Duodenal mucosa (tissue), 2 donors: ENCODE measurements around the gene GDNF.

Experiments
- H3K27ac ChIP-seq: one replicate; pipeline ENCODE4 v1.7.0; 2013; ENCODE audit warnings: low read depth, low read length
- H3K27me3 ChIP-seq, 2 donors: one replicate each; pipeline ENCODE4 v1.7.0; 2013; ENCODE audit warnings: low read length in 2 of 2, control low read depth in 1 of 2; ENCODE audit not compliant: insufficient read depth in 2 of 2, control insufficient read depth in 1 of 2
- H3K36me3 ChIP-seq, 2 donors: one replicate each; pipeline ENCODE4 v1.7.0; 2013; ENCODE audit warnings: low read length in 2 of 2, control low read depth in 1 of 2; ENCODE audit not compliant: insufficient read depth in 2 of 2, control insufficient read depth in 1 of 2
- H3K4me1 ChIP-seq, 2 donors: one replicate each; pipeline ENCODE4 v1.7.0; 2013; ENCODE audit warnings: low read length in 2 of 2, control low read depth in 1 of 2; ENCODE audit not compliant: insufficient read depth in 2 of 2, control insufficient read depth in 1 of 2
- H3K4me3 ChIP-seq, 2 donors: one replicate each; pipeline ENCODE4 v1.7.0; 2013; ENCODE audit warnings: low read length in 2 of 2, low read depth in 1 of 2
- H3K9ac ChIP-seq, 2 donors: one replicate each; pipeline ENCODE4 v1.7.0; 2013; ENCODE audit warnings: low read length in 2 of 2, low read depth in 1 of 2
- H3K9me3 ChIP-seq, 2 donors: one replicate each; pipeline ENCODE4 v1.7.0; 2013; ENCODE audit warnings: low read length in 2 of 2, control low read depth in 1 of 2; ENCODE audit not compliant: control insufficient read depth in 1 of 2

Gene GDNF

DNA sequence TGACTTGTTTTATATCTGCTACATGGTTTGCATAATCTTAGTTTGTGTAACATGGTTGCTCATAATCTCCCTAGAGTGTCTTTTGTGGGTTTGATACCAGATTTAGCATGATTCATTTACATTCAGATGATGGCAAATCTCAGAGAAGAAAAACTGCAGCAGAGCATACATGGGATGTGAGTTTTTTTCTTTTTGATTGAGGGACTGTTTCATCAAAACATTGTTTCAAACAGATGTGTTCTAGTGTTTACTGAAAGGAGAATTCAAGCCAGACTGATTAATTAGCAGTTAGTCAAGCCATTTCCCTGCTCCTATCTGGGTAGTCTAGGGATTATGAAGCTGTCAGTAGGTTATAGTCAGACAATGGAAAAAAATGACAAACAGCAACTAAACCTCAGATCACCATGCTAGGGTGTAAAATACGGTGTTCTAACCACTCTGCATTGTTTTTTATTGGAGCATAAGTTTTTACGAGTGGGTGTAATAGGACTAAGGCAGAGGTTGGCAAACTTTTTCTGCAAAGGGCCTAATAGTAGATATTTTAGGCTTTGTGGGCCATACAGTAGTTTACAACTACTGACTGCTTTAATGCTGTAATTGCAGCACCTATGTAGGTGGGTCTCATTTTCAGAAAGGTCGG, 10.5 kb upstream of the GDNF start:
- Histone ChIP-seq H3K9me3 (no peaks in the 10 kb centered on the region), H3K4me1 (no peaks in the 10 kb centered on the region), H3K4me3 (no peak overlapping the region), H3K9ac (no peak overlapping the region), H3K27ac (no peak overlapping the region), H3K27me3 (no peaks in the 10 kb centered on the region), H3K36me3 (no peaks in the 10 kb centered on the region)

DNA sequence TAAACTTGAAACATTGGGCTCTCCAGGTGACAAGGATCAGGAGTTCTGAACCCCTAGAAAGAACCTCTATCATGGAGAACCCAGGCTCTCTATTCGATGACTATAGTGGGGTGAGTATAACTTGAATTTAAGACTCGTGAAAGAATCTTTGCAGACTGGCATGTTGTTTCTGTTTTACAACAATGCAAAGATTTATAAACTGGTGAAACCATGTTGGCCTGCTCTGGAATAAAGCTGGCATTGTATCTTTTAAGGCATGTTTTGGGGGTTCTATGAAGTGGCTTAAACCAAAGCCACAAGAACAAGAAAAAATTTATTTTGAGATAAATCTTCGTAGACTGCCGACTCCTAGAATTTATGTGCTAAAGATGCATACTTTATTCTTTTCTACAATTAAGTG, 9.8 kb upstream of the GDNF start:
- Histone ChIP-seq H3K27ac (no peak overlapping the region), H3K9ac (no peak overlapping the region), H3K36me3 (no peaks in the 10 kb centered on the region), H3K9me3 (no peaks in the 10 kb centered on the region), H3K27me3 (no peaks in the 10 kb centered on the region), H3K4me1 (no peaks in the 10 kb centered on the region), H3K4me3 (no peak overlapping the region)

DNA sequence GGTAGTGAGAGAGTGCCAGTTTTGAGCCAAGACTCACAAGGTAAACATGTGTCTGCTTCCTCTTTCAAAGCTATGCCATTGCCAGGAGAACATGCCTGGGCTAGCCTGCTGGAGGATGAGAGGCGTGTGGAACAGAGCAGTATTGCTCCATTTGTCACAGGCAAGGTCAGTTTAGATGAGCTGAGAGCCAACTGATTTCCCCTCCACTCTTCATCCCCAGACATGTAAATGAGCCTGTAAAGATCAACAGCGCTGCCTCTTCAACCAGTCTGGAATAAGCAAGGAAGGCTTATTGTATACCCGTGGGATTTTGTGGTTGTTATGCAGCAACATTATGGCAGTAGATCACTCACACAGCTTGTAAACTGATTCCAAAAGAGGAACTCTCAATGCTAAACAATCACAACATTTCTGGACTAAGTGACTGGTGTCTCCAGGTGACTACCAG, 8.2 kb upstream of the GDNF start:
- H3K4me1 ChIP-seq, result no peaks in the 10 kb centered on the region
- H3K4me3 ChIP-seq, result no peak overlapping the region
- H3K9me3 ChIP-seq, result no peaks in the 10 kb centered on the region
- no peak overlapping the region for H3K27ac ChIP-seq
- no peak overlapping the region for H3K9ac ChIP-seq
- no peaks in the 10 kb centered on the region for H3K27me3 ChIP-seq
- no peaks in the 10 kb centered on the region for H3K36me3 ChIP-seq

DNA sequence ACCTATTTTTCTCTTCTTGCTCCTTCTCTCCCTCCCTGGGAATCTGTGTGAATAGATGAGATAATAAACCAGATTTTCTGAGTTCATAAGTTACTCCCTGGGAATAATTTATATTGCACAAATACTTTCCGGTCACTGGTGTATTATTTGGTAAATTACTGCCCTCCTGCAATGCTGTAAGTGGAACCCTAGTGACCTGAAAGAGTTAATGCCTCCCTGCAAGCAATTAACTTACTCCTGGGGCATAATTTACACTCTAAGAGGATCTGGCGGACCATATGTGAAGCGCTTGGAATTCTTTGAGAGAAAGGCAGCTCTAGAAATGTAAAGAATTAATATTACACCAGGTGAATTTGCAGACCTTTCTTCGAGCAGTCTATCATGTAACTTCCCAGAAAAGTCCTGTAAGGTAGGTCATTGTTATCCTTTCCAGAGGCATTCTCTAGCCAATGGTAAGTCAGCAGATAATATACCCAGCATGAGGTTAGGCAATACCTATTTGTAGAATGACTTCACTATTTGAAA, 7.0 kb upstream of the GDNF start:
- H3K4me3 ChIP-seq, result no peak overlapping the region
- H3K4me1 ChIP-seq, result no peaks in the 10 kb centered on the region
- no peaks in the 10 kb centered on the region for H3K9me3 ChIP-seq
- H3K27me3 ChIP-seq, result peaks cover 6 to 8% of the 10 kb centered on the region in 2 donors
- H3K9ac ChIP-seq, result no peak overlapping the region
- H3K36me3 ChIP-seq, result no peaks in the 10 kb centered on the region
- H3K27ac ChIP-seq, result no peak overlapping the region

DNA sequence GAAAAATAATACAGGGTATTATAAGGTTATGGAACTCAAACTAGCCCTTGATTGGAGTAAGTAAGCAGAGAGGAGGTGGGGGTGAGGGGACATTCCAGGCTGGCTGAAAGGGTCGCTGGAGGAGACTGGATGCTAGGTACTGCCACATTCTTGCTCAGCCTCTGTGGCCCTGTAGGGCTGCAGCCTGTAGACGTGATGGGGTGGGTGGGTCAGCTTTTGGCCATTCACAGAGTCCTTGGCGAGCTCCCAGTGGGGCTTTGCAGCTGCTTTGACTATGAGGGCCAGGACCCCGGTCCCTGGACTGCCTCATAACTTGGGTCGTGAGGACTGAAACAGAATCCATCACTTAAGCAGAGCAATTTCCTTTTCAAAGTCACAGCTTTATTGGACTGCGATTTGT, 4.2 kb upstream of the GDNF start:
- Histone ChIP-seq H3K9me3 (no peaks in the 10 kb centered on the region), H3K9ac (no peak overlapping the region), H3K27ac (no peak overlapping the region), H3K27me3 (peaks cover 24 to 30% of the 10 kb centered on the region in 2 donors), H3K4me3 (no peak overlapping the region), H3K4me1 (no peaks in the 10 kb centered on the region), H3K36me3 (no peaks in the 10 kb centered on the region)

DNA sequence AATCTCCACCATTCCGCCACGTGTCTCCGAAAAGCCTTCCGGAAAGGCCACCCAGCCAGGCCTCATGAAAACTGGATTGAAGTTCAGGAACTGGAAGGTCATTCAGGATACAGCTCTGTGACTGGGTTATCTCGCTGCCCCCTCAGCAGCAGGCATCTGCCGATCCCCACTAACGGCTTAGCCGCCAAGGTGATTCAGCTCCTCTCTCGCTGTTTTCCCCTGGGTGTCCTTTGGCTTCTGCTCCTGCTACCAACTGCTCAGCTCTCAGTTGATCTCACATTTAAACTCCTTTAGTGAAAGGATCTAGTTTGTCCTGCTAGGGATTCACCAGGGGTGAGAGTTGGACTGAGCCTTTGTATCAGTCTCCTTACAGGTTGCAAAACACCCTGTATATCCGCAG, 2.2 kb upstream of the GDNF start:
- H3K9me3 ChIP-seq, result no peaks in the 10 kb centered on the region
- H3K27ac ChIP-seq, result no peak overlapping the region
- no peak overlapping the region for H3K4me3 ChIP-seq
- peaks cover 0 to 11% of the 10 kb centered on the region in 2 donors for H3K4me1 ChIP-seq
- H3K36me3 ChIP-seq, result no peaks in the 10 kb centered on the region
- H3K9ac ChIP-seq, result no peak overlapping the region
- H3K27me3 ChIP-seq, result peaks cover 43 to 50% of the 10 kb centered on the region in 2 donors

DNA sequence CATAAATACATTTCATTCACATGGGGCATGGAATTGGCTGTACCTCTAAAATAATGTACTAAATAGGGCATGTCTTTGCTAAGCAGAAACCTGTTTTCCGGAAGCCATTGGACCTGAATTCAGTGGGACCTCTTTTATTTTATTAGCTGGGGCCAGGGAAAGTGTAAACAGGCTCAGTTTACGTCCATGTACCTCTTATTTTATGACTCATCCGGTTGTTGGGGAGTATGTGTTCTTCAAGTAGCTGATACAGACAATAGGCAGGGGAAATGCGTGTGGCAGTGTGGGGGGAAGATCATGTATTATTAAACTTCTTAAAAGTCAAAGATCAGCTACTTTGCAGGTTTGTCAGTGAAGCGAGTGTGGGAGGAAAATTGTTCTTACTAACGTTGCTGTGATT, 1.4 kb upstream of the GDNF start:
- peaks cover 0 to 18% of the 10 kb centered on the region in 2 donors for H3K4me1 ChIP-seq

DNA sequence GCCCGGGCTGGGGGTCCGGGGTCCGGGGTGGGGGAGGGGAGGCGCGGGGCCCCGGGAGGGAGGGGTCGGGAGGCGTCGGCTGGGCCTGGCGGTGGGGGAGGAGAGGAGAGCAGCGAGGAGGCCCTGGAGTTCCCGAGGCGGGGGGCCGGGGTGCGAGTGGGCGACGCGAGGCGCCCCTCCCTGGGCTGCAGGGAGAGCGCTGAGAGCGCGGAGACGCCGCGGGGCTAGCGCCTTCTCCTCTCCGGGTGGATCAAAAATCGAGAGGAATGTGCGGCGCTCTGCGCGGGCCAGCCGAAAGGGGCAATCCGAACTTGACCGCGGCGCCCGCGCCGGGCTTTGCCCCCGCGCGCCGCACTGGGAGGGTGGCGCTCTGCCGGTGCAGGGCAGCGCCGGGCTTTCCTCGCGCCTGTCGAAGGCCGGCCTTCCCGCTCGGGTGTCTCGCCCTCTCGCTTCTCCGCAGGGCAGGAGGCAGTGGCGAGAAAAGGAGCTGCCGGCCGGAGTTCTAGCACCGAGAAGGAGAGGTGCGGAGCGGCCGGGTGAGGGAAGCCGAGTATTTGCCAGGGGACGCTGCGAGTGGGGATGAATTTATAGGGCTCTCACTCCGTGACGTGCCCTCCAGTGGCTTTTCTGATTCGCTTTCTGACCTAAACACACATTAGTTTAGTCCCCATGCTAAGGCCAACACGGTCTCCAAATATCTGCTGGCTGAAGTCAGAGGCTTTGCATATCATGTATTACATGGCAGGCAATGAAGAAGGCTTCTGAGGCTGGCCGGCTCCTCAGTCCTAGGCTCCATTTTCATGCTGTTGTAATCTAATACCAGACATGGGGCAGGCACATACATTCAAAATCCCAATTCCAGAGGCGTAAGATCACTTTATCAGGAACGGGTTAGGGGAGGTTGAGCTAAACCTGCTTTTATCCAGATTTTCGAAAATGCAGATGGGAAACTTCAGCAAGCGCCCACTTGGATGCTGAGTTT, 503 bp upstream of the GDNF start:
- peaks cover 59 to 67% of the 10 kb centered on the region in 2 donors for H3K27me3 ChIP-seq
- peaks cover 0 to 19% of the 10 kb centered on the region in 2 donors for H3K4me1 ChIP-seq
- no peaks in the 10 kb centered on the region for H3K36me3 ChIP-seq
- H3K9me3 ChIP-seq, result no peaks in the 10 kb centered on the region
- H3K27ac ChIP-seq, result peak overlapping the region; percentile 54
- H3K4me3 ChIP-seq, result peak overlapping the region; percentile 30 to 65
- H3K9ac ChIP-seq, result no peak overlapping the region

More for the DNA sequence above, 1.4 kb upstream of the GDNF start:
- Histone ChIP-seq H3K27ac (no peak overlapping the region), H3K9ac (no peak overlapping the region), H3K27me3 (peaks cover 51 to 58% of the 10 kb centered on the region in 2 donors), H3K4me3 (no peak overlapping the region), H3K9me3 (no peaks in the 10 kb centered on the region), H3K36me3 (no peaks in the 10 kb centered on the region)

DNA sequence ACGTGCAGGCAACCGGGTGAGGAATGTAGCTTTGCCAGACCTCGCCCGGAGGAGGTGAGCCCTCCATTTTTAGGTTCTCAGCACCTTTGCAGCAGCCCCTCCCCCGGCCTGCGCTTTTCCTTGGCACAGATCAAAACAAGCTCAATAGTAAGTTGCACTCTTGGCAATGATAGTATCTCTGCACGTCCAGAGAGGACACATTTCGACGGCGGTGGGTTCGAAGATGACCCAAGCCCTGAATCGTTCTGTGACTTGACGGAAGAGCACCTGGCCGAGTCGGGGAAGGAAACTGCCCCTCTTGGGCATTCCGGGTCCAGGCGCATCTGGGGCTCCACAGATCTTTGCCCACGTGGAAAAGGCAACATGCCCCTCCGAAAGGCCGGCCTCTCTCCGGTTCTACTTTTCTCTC, 904 bp downstream of the GDNF start:
- H3K27me3 ChIP-seq, result peaks cover 72 to 78% of the 10 kb centered on the region in 2 donors
- H3K27ac ChIP-seq, result no peak overlapping the region
- peak overlapping the region; percentile 31 to 65 for H3K4me3 ChIP-seq
- peaks cover 0 to 19% of the 10 kb centered on the region in 2 donors for H3K4me1 ChIP-seq
- peak overlapping the region; percentile 12 to 41 for H3K9ac ChIP-seq
- H3K9me3 ChIP-seq, result no peaks in the 10 kb centered on the region
- no peaks in the 10 kb centered on the region for H3K36me3 ChIP-seq
